NCI-H1694 treated with DMSO at 0.1 percent for 48 hours (cell line): ENCODE data around the gene UQCRHL.
"Not testable (repeated sequence)": the region's sequence is repeated elsewhere in the genome, so short reads cannot be mapped to it uniquely, and the experiment has no call there.

ENCODE experiments used
- DNase-seq: peaks from one replicate; lab custom pipeline; 2025; lab: John Stamatoyannopoulos, UW

UQCRHL gene

GRCh38 chr1:15835205-15835740 is 27.8 kb upstream of the UQCRHL start:
- no peak for DNase-seq

DNA sequence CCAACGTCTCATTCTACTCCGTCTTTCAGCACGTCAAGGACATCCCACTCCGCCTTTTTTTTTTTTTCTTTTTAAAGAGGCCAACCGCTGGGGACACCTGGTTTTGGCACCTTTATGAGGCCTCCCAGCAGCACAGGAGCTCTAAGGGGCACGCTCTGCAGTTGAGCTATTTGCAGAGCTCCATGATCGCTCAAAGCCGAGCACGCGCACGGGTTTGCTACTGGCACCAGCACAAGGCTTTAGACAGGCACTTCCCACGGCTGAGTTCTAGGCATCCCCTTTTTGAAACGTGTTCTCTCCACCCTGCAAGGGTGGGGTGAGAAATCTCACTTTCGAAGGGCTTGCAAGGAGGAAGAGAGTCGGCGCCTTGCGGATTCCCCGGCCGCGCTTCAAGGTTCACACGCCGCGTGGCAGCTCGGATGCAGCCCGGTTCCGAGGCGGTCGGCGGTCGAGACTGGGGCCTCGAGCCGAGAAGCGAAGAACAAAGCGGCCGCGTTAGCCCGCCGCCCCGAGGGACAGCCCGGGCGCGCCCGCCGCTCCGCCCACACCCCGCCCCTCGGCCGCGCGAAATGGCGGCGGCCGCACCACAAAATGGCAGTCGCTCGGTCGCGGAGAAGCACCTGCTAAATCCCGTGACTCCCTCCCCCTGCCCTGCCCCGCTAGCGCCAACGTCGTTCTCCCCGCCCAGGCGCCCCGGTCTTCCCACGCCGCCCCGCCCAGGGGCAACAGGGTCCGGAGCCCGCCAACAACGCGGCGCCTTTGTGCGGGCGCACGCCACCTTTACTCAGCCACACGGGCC is 27.2 kb upstream of the UQCRHL start:
- DNase-seq, result peak; percentile 93

DNA sequence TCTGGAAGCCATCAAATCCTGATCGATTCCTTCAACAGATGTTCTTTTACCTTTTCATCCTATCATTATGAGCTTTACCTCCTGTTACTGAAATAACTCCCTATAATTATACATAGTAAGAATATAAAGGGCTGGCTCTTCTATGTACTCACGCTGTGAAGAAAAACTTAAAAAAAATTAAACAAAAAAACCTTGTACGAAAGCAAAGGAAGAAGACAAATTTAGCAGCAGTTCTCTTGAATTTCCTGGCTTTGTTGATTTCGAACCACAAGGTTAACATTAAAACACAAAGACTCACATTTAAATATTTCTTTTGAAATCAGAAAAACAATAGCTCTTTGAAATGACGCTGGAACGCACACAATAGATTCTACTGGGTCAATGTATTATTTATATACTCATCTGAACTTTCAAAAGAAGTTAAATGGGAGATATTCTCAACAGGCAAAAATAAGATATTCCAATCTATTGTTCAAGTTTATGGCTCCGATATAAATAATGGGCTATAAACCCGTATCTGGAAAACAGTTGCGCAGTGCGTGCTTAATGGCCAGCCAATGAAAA is 26.5 kb upstream of the UQCRHL start:
- no peak for DNase-seq

- DNase-seq, result no peak
Observed at GRCh38 chr1:15833069-15833679, 25.7 kb upstream of the UQCRHL start.

DNA sequence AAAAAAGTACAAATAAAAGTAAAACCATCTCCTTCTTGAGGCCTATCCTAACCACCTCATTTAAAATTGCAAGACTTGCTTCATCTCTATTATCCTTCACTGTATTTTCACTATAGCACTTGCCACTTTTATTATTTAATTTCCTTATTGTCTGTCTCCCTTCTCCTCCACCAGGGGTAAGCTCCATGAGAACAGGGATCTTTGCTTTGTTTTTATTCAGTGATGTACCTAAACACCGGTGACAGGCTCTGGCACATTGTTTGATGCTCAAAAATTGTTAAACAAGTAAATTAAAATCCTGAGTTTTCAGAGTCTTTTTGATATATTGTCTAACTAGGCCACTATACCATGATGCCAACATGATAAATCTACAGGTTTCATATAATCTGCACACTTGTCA is 22.8 kb upstream of the UQCRHL start:
- DNase-seq, result no peak

GRCh38 chr1:15828931-15829330 is 21.5 kb upstream of the UQCRHL start:
- not testable (repeated sequence) for DNase-seq

GRCh38 chr1:15827567-15827966 is 20.1 kb upstream of the UQCRHL start:
- DNase-seq, result not testable (repeated sequence)

GRCh38 chr1:15826810-15827507 is 19.5 kb upstream of the UQCRHL start:
- DNase-seq, result no peak

GRCh38 chr1:15825800-15826199 is 18.4 kb upstream of the UQCRHL start:
- no peak for DNase-seq

GRCh38 chr1:15820478-15820877 is 13.0 kb upstream of the UQCRHL start:
- DNase-seq, result no peak

DNA sequence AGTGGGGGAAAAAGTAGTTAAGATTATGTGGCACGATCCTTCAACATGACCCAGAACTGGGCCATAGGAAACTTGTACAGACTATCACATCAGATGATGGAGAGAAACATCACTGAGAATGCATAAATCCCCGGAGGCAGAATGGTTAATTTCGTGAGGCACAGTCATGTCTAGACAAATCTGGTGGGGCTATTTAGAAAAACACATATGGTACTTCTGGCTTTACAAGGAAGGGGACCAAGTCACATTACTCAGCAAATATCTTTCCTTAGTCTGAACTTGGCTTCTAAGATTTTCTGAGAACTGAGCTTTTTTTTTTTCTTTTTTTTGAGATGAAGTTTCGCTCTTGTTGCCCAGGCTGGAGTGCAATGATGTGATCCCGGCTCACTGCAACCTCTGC is 9.2 kb upstream of the UQCRHL start:
- DNase-seq, result no peak

DNA sequence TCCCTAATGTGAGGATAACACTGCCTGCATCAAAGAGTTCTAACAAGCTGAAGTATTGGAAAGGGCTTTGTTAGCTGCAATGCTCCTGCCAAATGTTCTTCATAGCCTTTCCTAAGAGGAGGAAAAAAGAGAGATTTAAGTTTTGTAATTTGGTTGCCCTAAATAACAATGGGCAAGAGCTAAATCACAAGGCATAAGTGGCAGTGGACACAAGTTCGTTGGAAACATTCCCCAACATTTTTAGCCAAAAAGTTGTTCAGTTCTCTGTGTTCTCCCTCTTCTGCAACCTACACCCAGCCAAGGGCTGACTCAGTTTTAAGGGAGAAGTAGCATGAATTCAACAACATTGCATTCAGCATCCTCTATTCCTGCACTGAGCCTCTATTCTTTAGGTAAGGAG is 2.6 kb upstream of the UQCRHL start:
- no peak for DNase-seq

DNA sequence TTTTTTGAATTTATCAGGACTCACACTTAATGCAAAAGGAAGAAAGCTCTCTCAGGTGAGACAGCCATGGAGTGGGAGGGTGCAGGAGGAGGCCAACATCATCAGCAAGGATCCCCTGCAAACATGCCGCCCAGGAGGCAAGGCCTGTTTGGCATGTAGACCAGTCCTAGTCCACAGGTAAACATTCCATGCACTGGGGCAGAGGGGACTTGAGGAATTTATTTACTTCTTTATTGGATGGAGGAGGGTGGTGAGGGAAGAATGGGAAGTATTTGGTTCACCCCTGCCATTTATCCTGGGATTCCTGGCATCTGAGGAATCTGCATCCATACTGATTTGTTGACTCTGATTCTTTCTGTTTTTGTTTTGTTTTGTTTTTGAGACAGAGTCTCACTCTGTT is 1.5 kb upstream of the UQCRHL start:
- no peak for DNase-seq

DNA sequence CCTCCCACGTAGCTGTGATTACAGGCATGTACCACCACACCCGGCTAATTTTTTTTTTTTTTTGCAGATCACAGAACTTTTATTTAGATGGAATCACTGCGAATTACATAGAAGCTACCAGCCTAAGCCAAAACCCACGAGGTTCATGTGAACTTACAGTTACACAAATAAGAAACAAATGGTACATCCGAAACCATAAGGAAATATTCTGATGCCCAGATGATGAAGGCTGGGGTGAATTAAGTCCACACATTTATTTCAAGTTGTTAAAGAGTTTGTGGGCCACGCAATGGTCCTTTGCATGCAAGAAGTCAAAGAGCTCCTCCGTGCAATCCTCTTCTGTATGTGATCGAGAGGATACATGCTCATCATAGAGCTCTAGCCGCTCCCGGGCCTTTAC is 328 bp downstream of the UQCRHL start:
- no peak for DNase-seq

- no peak for DNase-seq
Observed at GRCh38 chr1:15804060-15804459, 3.4 kb downstream of the UQCRHL start.

DNA sequence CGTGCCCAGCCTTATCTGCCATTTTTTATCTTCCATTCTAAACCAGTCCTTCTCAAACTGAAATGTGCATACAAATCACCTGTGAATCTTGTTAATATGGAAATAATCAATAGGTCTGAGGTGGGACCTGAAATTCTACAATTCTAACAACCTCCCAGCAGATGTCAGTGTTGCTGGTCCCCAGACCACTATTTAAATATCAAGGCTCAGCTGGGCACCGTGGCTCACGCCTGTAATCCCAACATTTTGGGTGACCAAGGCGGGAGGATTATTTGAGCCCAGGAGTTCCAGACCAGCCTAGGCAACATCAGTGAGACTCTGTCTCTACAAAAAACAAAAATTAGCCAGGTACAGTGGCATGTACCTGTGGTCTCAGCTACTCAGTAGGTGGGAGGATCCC is 4.1 kb downstream of the UQCRHL start:
- peak; percentile 1 for DNase-seq

GRCh38 chr1:15802234-15802965 is 5.0 kb downstream of the UQCRHL start:
- no peak for DNase-seq

GRCh38 chr1:15799928-15800835 is 7.3 kb downstream of the UQCRHL start:
- no peak for DNase-seq

GRCh38 chr1:15799004-15799867 is 8.2 kb downstream of the UQCRHL start:
- no peak for DNase-seq
